Endodermal cell (in vitro differentiated cells): ENCODE data around the gene RCN2. TPM values are rescaled to one million over a fixed set of nuclear protein-coding genes. Genes with fewer than 3 reads are reported as not detected.

Experiments used
- DNase-seq: peaks from one replicate; pipeline ENCODE4 v3.0.0-alpha.2; 2017
- H3K27ac ChIP-seq: 2 replicates; pipeline ENCODE4 v1.5.1; 2013; ENCODE audit warnings: mild to moderate bottlenecking, low read depth, low read length, moderate library complexity
- H3K27me3 ChIP-seq: 2 replicates; pipeline ENCODE4 v1.6.1; 2013; ENCODE audit warnings: mild to moderate bottlenecking, low read length, moderate library complexity; ENCODE audit not compliant: insufficient read depth, control insufficient read depth, poor library complexity, severe bottlenecking
- H3K36me3 ChIP-seq: 2 replicates; pipeline ENCODE4 v1.7.0; 2013; ENCODE audit warnings: mild to moderate bottlenecking, low read length, moderate library complexity; ENCODE audit not compliant: control insufficient read depth, insufficient read depth
- H3K4me1 ChIP-seq: one replicate; pipeline ENCODE4 v1.7.0; 2013; ENCODE audit warnings: low read length; ENCODE audit not compliant: control insufficient read depth, insufficient read depth
- H3K4me3 ChIP-seq: 2 replicates; pipeline ENCODE4 v1.5.1; 2013; ENCODE audit warnings: mild to moderate bottlenecking, low read length, moderate library complexity
- H3K9ac ChIP-seq: 2 replicates; pipeline ENCODE4 v1.6.1; 2013; ENCODE audit warnings: mild to moderate bottlenecking, low read length, moderate library complexity; ENCODE audit not compliant: poor library complexity, severe bottlenecking; ENCODE audit errors: extremely low read depth
- H3K9me3 ChIP-seq: 2 replicates; pipeline ENCODE4 v1.6.1; 2013; ENCODE audit warnings: mild to moderate bottlenecking, low read length, moderate library complexity; ENCODE audit not compliant: control insufficient read depth
- H3K27ac Mint-ChIP-seq: 2 replicates; pipeline ENCODE4 v1.8.0; 2020; ENCODE audit warnings: mixed read lengths
- H3K27me3 Mint-ChIP-seq: 2 replicates; pipeline ENCODE4 v1.8.0; 2021; ENCODE audit warnings: mild to moderate bottlenecking, mixed read lengths; ENCODE audit not compliant: insufficient read depth
- H3K36me3 Mint-ChIP-seq: 2 replicates; pipeline ENCODE4 v1.8.0; 2020; ENCODE audit warnings: low read depth, mixed read lengths
- H3K4me1 Mint-ChIP-seq: 2 replicates; pipeline ENCODE4 v1.8.0; 2020; ENCODE audit warnings: mixed read lengths
- H3K4me3 Mint-ChIP-seq: 2 replicates; pipeline ENCODE4 v1.8.0; 2020; ENCODE audit warnings: mild to moderate bottlenecking, moderate library complexity, mixed read lengths
- H3K9me3 Mint-ChIP-seq: 2 replicates; pipeline ENCODE4 v1.8.0; 2020; ENCODE audit warnings: mild to moderate bottlenecking, mixed read lengths
- CTCF ChIP-seq: fragments of 200-600 bp; sonication (generic); conservative IDR thresholded peaks from 2 replicates; pipeline ENCODE4 v1.5.0; 2021; ENCODE audit warnings: antibody characterized with exemption, mild to moderate bottlenecking
- WGBS, 2 experiments: methylation state at CpG; one replicate each; pipeline versions ENCODE4 v1.1.5 to v1.1.7; 2013; ENCODE audit warnings: missing lambda C conversion rate in 2 of 2, mixed read lengths in 1 of 2; ENCODE audit not compliant: insufficient coverage in 1 of 2, insufficient read length in 1 of 2; 5-methylcytosine and 5-hydroxymethylcytosine counted together
- total RNA-seq, 2 donors: library from RNA; stranded (reverse); fragmentation: NEBNext Ultra II Directional in 1 of 2; extraction: Animal tissue kit (Norgen Biotek cat#: 25700) in 1 of 2; gene quantifications; 2 replicates in 1 of 2; 3 replicates in 1 of 2; pipeline ENCODE4 v1.2.1, GENCODE V29; 2021

RCN2 gene
- total RNA-seq, 2 donors from 2014 or later, result 151 to 165 TPM

- H3K4me1 ChIP-seq, result no peaks in the 10 kb centered on the region
- peak overlapping the region; percentile 49 for H3K27ac Mint-ChIP-seq
- H3K27me3 ChIP-seq, result no peaks in the 10 kb centered on the region
- no peak overlapping the region for H3K4me3 Mint-ChIP-seq
- no peak overlapping the region for H3K27ac ChIP-seq
- peak; percentile 38 for DNase-seq
- no peak overlapping the region for H3K4me3 ChIP-seq
- H3K36me3 Mint-ChIP-seq, result no peaks in the 10 kb centered on the region
- H3K36me3 ChIP-seq, result no peaks in the 10 kb centered on the region
- TF ChIP-seq CTCF, result peak; percentile 14
- H3K27me3 Mint-ChIP-seq, result no peaks in the 10 kb centered on the region
- H3K9ac ChIP-seq, result no peak overlapping the region
- peaks cover 4% of the 10 kb centered on the region for H3K9me3 Mint-ChIP-seq
- WGBS, 2 experiments, result 87 to 88% methylated on average over 6 of the region's 6 CpGs
- peaks cover 11% of the 10 kb centered on the region for H3K4me1 Mint-ChIP-seq
- no peaks in the 10 kb centered on the region for H3K9me3 ChIP-seq
Observed at GRCh38 chr15:76982756-76983155, 51.2 kb downstream of the RCN2 start.

GRCh38 chr15:76983590-76984375 is 52.2 kb downstream of the RCN2 start:
- Mint-ChIP-seq H3K27me3 (no peaks in the 10 kb centered on the region), H3K27ac (peak overlapping the region; percentile 32), H3K4me1 (peaks cover 17% of the 10 kb centered on the region), H3K4me3 (no peak overlapping the region), H3K36me3 (no peaks in the 10 kb centered on the region), H3K9me3 (no peaks in the 10 kb centered on the region)
- Histone ChIP-seq H3K27me3 (no peaks in the 10 kb centered on the region), H3K4me1 (peaks cover 1% of the 10 kb centered on the region), H3K27ac (no peak overlapping the region), H3K9me3 (no peaks in the 10 kb centered on the region), H3K36me3 (no peaks in the 10 kb centered on the region), H3K9ac (no peak overlapping the region), H3K4me3 (no peak overlapping the region)
- peak; percentile 36 for DNase-seq
- TF ChIP-seq CTCF, result no peak
- 88 to 100% methylated on average over 2 to 4 of the region's 4 CpGs for WGBS, 2 experiments

DNA sequence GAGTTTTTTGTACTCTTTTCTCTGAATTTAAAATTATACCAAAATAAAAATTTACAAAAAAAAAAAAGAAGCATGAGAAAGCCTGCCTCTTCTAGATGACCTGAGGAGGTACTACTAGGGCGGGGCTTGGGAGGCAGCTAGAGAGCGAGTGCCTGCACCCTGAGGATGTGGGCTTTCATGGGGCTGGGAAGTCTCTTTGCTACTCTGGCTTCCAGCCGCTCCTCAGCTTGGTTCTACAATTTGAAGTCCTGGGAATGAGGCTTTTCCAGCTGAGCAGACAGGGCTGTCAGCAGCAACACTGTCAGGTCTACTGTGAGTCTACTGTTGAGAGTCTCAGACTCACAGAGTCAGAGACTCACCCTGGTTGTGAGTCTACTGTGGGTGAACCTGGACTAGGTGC is 55.2 kb downstream of the RCN2 start:
- H3K4me3 ChIP-seq, result no peak overlapping the region
- H3K9me3 ChIP-seq, result no peaks in the 10 kb centered on the region
- Mint-ChIP-seq H3K4me1 (peaks cover 25% of the 10 kb centered on the region), H3K36me3 (no peaks in the 10 kb centered on the region), H3K27ac (no peak overlapping the region), H3K27me3 (no peaks in the 10 kb centered on the region), H3K9me3 (no peaks in the 10 kb centered on the region), H3K4me3 (no peak overlapping the region)
- H3K4me1 ChIP-seq, result peaks cover 6% of the 10 kb centered on the region
- no peak overlapping the region for H3K9ac ChIP-seq
- H3K36me3 ChIP-seq, result no peaks in the 10 kb centered on the region
- no peak overlapping the region for H3K27ac ChIP-seq
- no peak for TF ChIP-seq CTCF
- 89 to 100% methylated on average over 1 to 3 of the region's 3 CpGs for WGBS, 2 experiments
- peak; percentile 47 for DNase-seq
- H3K27me3 ChIP-seq, result no peaks in the 10 kb centered on the region
